ENCODE results near the gene STX1B.
"Not testable (repeated sequence)": the region's sequence is repeated elsewhere in the genome, so short reads cannot be mapped to it uniquely, and the experiment has no call there.

The STX1B gene

DNA sequence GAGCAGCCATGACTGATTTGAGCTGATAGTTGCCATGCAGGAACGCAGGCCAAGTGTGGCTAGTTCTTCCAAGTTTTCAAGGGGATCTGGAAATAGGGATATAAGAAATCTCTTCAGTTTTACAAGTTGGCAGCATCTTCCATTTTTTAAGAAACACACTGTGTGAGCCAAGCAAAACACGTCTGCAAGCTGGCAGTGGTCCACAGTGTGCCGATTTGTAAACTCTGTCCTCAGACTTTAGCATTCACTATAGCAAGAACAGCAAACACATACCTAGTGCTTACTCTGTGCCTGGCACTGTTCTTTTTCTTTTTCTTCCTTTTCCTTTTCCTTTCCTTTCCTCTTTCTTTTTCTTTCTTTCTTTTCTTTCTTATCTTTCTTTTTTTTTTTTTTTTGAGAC, 58.7 kb downstream of the STX1B start:
- ATAC-seq = no peak
- DNase-seq = no peak

DNA sequence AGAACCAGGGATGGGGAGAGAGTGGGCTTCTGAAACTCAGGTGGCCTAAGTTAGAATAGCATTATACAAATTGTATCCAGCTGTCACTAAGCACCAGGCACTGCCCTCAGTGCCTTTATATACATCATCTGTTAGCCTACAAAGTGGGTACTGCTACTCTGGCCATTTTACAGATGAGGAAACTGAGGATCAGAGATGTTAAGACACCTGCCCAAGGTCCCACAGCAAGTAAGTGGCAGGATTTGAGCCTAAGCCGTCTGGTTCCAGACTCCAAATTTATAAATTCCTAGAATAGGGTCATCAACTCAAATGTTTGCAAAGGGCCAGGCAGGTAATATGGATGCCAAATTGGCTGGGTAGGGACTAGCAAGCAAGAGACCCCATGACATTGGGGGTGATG, 59.2 kb downstream of the STX1B start:
- DNase-seq (no peak), ATAC-seq (no peak)

DNA sequence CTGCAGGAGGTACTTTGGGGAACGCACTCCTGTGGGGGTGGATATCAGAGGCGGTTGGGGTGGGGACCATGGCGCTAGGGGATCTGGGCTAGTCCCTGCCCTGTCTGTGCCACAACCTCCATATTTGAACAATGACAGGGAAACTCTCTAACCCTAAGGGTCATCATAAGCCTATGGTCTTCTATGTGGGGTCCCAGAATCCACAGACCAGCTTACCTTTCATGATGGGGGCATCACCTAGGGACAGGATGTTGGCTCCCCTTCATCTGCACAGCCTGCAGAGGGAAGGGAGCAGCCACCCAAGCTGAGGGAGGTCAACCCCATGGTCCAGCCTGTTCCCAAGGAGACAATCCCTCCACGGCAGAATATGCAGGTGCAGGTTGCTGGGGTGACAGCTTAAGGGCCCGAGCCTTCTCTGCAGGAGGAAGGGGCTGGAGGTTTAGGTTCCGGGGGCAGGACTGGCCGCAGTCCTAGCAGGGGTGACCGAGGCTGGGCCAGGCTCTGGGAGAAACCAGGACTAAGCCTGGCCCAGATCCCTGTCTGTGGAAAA, 59.8 kb downstream of the STX1B start:
- no peak for ATAC-seq
- no peak for DNase-seq

DNA sequence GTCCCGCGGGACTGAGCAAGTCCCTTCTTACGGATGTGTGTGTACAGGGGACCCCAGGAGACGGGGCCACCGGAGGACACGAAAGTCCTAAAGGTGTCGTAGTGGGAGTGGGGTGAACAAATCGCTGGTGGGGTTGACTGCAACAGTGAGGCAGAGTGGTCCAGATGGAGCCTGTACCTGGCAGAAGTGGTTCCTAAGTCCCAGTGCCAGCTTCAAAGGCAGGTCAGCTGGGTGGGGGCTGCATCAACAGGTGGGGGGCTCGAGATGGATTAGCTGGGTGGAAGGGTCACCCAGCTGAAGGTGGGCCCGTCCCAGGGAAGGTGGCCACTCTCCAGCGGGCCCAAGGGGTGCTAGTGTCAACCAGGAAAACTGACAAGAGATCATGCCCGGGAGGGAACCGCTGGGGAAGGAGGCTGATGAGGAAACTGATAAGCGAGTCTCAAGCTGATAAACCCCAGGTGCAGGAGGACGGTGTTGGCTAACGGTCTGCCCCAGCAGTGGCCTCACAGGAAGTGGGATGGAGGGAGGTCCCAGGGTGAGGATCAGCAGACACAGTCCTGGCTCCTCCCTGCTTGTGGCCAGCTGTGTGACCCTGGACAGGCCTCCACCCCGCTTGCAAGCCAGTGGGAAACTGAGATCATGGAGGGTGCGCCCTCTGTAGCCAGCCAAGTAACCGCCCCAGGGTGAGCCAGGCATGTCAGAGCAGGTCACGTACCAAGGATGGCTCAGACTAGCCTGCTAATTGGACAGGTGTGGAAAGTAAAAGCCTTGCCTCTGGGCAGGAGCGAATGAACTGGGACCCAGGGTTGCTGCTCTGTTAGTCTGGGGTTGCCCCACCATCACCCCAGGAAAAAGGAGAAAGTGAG, 60.6 kb downstream of the STX1B start:
- DNase-seq = peak; percentile 65
- peak; percentile 61 for ATAC-seq

DNA sequence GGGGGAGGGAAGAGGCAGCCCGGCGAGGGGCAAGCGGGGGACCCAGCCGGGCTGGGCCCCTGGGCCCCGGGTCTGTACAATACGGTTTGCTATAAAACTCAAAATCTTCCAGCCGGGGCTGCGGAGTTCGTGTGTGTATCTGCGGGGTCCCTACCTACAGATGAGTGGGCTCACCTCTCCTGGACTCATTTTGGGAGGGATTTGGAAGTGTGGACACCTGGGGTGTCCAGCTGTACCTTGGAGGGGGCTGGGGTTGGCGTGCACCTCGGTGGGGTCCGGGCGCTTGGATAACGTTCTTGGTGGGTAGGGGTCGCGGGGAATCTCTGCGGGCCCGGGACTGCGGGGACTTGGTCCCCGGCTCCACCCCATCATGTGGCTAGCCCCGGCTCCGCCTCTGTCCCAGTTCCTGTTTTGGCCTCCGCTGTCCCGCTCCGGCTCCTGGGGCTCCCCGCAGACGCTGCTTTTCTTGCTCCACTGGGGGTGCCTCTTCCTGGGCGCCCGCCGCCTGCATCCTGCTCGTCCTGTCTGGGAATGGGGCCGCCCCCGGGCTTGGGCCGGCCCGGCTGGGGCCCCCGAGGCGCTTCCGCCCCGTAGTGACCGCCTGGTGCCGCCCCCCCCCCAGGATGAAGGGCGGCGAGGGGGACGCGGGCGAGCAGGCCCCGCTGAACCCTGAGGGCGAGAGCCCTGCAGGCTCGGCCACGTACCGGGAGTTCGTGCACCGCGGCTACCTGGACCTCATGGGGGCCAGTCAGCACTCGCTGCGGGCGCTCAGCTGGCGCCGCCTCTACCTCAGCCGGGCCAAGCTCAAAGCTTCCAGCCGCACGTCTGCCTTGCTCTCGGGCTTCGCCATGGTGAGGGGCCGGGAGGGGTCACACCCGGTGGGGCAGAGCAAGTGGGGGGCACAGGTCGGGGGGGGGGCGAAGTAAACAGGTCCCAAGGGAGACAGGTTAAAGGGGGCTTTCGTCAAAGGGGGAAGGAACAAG, 61.5 kb downstream of the STX1B start, which contains the start of gene ORAI3:
TSS of gene ORAI3 (plus strand) at position 402 of the 983 bp plus-strand sequence. CDS start at position 624, 222 bp downstream.
- peak; percentile 64 for DNase-seq
- ATAC-seq = peak; percentile 30

DNA sequence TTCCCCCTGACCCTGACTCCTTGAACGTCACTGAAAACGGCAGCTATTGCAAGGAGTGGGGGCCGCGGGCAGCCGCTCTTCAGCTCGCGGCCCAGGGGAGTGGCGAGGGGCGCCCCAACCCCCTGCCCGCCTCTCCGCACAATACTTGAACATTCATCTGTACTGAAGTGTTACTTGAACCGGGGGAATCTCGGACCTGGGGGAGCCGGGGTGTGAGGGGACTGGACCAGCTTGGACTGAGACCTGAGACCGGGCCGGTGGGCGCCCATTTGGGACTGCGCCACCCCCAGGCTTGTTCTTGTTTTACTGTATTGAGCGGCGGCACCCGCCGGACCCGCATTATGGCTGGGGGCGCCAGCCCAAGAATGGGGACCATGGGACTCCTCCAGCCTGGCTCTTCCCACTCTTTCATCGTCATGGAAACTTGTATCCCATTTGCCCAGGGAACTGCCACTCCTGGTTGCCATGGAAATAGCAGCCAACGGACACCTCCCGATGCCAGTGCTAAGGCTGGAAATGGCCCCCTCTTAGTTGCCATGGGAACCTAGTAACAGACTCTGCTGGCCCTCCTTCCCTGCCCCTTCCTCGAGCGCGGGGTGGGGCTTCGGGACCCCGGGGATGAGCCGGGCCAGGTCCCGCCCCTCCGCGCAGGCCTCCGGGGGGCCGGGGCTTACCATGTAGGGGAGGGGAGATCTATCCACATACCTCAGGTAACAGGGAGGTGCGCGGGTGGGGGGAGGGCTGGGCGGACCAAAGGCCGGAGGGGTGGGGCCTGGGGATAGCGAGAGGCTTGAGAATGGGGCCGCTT, 62.4 kb downstream of the STX1B start:
- DNase-seq (no peak), ATAC-seq (peak; percentile 2)

DNA sequence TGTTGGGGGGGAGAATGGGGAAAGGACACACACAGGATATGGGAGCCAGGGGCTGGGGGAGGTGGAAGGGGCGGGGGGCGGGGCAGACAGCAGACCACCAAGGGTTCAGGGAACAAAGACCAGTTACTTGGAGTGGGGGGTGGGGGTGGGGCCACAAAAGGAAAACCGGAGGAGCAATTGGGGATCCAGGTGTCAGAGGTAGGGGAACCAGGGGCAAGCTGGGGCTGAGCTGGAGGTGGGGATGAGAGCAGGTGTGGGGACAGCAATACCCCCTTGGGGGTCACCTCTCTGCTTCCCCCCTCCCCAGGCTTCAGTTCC, 62.9 kb downstream of the STX1B start:
- DNase-seq = no peak
- no peak for ATAC-seq

DNA sequence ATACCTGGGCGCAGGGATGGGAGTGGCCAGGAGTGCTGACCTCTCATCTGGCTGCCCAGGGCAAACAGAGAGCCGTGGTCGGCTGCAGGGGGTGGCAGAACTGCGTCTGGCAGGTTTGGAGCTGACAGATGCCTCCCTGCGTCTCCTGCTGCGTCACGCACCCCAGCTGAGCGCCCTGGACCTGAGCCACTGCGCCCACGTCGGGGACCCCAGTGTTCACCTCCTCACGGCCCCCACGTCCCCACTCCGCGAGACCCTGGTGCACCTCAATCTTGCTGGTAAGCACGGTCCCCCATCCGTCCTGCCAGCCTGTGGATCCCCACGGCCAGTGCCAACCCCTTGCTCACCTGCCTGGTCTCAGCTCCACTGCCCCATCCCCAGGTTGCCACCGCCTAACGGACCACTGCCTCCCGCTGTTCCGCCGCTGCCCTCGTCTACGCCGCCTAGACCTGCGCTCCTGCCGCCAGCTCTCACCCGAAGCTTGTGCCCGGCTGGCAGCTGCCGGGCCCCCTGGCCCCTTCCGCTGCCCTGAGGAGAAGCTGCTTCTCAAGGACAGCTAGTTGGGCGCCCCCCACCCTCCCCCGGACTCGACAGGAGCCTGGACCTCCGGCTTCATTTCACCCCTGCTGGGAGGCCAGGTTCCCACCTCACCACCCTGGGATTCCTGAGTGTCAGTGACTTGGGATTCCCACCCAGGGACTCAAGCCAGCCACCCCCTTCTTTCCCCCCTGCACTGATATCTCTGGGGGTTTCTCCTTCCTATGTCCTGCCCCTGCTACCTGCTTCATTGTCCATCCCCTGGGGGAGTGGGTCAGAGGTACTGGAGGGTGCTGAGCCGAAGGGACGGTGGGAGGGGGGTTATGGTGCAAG, 63.5 kb downstream of the STX1B start:
- DNase-seq (no peak), ATAC-seq (no peak)

DNA sequence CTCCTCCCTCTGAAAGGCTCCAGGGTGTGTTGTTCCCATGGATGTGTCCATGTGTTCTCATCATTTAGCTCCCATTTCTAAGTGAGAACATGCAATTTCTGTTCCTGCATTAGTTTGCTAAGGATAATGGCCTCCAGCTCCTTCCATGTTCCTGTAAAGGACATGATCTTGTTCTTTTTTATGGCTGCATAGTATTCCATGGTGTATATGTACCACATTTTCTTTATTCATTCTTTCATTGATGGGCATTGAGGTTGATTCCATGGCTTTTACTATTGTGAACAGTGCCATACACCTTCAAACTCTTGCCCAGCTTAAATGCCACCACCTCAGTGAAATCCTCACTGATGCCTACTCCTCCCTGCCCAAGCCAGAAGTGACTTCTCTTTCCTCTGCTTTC, 66.1 kb downstream of the STX1B start:
- DNase-seq (no peak), ATAC-seq (no peak)

DNA sequence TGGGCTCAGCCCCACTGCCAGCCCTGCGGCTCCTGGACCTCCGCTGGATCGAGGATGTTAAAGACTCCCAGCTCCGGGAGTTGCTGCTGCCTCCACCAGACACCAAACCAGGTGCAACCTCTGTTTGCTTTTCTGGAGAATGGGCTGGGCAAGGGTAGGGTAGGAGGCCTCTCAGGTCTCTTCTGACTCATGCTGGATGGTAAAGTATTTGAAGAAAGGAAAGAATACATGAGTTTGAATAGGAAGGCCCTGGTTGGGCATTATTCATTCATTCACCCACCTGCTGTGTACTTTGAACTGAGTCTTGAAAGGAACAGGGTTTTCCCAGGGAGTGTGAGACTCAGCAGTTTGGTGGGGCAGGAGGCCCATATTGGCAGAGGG, 68.0 kb downstream of the STX1B start:
- DNase-seq = no peak
- ATAC-seq = peak; percentile 19

DNA sequence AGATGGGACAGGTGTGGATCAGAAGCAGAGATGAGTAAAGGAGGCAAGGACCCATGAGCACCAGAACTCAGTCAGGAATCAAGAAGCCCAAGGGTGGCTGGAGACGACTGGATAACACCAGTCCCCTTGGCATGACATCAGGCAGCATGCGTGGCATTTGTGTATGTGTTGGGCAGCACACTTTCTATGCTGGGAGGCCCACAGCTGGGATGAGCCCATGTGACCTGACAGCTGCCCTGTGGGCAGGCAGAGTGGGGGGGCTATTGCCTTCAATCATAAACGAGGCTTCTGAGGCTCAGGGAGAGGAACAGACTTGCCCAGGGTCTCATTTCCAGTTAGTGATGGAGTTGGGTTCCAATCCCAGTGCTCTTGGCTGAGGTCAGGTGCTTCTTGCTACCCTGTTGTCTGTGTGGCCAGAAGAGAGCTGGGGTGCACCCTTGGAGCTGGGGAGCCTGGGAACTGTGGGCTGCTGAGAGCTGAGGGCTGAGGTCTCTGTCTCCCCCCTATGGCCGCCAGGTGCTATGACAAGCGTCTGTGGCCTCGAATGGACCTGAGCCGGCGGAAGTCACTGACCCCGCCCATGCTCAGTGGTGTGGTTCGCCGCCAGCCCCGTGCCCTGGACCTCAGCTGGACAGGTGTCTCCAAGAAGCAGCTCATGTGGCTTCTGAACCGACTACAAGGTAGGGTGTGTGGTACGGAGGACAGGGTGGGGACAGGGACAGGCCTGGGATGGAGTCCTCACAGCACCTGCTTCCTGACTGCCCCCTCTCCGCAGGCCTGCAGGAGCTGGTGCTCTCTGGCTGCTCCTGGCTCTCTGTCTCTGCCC, 68.6 kb downstream of the STX1B start:
- DNase-seq (peak; percentile 81), ATAC-seq (peak; percentile 91)

DNA sequence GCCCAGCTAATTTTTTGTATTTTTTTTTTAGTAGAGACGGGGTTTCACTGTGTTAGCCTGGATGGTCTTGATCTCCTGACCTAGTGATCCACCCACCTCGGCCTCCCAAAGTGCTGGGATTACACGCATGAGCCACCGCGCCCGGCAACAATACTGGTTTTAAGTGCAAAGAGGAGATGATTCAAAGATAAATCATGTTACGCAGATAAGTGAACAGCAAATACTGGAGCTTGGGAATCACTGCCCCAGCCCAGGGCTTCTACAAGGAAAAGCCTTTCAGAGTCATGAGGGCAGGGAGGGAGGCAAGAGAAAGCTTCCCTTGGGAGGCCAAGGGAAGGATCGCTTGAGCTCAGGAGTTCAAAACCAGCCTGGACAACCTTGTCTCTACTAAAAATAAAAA, 70.9 kb downstream of the STX1B start:
- DNase-seq, ATAC-seq: not testable (repeated sequence)

Data from stimulated activated naive CD8-positive, alpha-beta T cell treated with anti-CD3 and anti-CD28 coated beads, Interleukin-15, Interleukin-2, amounts not matched to agents 100 U/mL and 50 U/mL, for 24 hours (primary cell).